T-helper 22 cell (primary cell): ENCODE data around the gene VCL.

Experiments
- DNase-seq: peaks from one replicate; pipeline ENCODE4 v3.0.0-alpha.2; 2020; ENCODE audit warnings: low read depth

Gene VCL

DNA sequence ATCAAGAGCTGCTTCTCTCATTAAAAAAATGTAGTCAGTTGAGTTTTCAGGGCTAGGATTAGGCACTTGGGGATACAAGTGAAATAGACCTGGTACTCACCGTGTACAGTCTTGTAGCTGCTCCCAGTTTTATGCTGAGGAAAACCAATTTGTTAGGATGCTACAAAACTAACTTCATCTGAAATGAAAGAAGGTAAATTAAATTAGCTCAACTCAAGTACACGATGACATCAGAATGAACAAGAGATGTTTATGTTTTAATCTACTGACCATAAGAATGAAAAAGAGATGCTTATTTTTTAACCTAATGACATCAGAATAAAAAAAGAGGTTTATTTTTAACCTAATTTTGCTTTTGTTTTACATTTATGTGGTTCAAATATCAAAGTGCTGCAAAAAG is 79.0 kb downstream of the VCL start:
- no peak for DNase-seq

DNA sequence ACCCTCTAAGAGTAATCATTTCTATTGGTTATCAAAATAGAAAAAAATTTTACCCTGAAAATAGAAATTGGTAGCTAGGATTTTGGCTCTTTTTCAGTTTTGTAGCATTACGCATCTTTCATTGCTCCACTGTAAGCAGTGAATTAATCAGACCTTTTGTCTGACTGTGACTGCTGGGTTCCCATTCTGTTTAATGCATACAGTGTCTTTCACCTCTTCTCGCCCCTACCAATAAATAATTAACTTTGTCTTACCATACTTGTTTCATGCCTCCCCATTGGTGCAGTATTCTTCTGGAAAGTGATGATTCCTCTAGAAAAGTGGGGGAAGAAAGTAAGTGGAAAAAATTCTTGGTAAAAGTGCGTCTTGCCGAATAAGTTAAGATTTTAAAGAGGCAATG is 79.5 kb downstream of the VCL start:
- DNase-seq = no peak

DNA sequence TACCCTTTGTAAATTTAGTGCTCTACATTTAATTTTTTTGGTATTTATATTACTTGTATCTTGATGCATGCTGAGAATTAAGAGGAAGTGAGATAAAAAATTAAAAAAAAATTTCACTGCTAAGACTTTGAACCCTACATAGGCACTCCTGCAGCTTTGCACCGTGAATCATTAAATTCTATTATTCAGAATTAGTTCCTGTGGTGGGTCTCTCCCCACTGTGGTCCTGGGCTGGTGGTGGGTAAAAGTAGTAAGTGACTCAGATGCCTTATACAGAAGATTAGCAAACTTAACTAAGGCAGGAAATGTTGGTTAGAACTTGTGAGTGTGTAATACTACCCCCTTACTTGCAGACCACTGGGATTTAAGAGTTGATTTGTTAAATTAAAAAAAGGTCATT is 80.1 kb downstream of the VCL start:
- DNase-seq = no peak

DNA sequence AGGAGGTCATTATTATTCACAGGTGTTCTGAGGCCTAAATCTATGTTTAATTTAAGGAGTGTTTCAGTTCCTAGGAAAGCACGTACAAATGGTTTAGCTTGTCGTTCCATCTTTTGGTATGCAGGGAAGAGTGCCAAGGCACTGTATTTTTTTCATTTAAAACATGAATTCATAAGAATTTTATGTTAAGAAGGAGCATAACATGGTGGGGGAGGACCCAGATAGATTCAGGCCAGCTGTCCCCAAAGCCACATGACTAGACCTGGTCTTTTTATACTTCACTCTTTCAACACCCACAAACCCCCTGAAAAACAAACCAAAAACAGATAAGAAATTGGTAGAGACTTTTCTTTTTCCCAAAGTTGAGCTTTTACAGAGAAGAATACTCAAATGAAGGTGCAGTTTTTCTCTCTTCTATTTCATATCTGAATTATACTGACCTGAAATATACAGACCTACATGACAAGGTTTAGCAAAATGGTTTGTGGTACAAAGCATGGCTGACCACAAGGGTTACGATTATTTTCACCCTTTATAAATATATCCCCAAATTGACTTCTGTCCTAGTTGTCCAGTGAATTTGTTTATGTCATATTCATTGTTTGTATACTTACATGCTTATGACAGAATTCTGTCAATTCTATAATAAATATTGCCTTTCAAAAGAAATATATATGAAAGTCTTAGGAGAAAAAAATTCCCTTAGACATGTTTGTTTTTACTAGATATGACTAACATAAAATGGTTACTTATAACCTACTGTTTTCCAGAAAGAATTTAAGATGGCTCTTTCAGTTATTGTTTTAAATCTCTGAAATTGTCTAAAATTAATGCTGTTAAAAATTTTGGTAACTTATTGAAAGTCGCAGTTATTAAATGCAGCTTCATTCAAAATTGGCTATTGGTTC is 81.4 kb downstream of the VCL start:
- no peak for DNase-seq

DNA sequence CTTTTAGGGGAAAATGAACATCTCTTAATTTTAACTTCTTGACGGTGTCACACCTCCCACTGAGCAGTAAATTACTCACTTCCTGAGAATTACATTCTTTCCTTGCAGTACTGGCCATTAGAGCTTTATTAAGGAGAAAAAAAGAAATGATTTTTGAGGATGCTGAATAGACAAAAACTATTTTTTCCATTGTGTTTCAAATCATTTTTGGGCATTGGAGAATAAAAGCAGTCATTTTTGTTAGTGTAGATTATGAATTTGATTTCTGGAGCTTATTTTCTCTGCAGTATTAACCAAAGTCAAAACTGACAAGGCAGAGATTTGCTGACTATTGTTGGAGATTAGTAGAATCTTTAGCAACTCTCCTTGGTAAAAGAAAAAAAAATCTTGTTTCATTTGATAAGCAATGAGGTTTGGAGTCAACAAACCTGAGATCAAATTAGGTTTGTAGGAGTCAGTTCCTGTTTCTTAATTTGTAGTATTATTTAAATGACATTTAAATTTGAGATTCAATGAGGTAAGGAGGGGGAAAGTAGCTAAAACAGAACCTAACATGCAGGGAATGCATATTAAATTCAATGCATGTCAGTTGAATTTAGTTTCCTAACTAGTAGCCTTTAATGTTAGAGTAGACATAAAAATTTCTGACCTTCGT is 82.1 kb downstream of the VCL start:
- no peak for DNase-seq

DNA sequence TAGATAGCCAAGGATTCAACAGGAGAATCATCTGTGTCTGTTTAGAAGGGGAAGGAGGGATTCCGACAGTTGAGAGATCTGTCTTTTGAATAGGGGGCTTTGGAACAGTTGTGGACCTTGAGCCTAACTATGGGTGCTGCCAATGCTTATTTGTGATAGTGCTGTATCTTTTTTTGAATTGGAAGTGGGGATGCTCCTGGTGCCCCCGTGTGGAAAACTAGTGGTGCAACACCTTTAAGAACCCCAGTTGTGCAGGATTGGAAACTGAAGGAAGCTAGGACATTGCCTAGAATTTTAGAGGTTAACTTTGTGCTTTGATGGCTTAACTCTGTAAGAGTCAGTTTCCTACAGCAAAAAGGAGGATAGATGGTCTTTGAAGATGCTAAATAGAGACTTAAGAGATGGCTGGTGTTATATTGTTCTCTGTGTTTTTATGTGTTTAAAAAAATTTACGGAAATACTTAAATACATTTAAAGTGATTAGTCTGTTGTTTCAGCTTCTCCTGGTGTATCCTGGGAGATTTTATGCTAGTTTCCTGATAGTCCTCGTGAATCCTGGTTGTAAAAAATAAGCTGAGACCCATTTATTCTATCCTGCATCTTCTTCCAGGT is 83.4 kb downstream of the VCL start:
- no peak for DNase-seq

DNA sequence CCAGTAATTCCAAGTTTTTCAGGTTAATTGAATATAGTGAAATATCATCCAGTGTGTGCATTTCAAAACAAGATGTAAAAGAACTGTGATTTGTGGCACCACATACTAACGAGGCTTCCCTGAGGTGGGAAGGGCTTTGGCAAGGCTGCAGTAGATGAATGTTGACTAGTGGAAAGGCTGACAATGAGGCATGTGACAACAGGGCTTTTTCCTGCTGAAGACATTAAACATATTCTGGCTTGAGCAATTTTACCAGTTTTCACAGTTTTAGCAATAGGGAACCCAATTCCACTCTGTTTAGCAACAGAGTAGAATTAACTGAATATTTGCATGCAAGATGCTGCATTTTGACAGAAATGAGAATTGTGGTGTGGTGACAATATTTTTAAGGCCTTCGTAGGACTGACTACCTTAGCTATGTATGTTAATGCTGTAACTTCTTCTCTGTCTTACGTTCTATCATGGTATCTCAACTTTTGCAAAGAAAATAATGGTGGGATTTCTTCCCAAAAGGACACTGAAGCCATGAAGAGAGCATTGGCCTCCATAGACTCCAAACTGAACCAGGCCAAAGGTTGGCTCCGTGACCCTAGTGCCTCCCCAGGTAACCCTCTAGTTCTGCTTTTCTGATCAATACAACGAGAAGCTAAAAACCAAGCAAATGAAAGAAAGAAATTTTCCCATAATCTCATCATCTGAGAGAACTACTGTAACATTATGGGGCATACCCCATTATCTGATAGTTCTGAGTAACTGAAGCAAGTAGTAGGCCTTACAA is 84.2 kb downstream of the VCL start:
- DNase-seq = no peak

DNA sequence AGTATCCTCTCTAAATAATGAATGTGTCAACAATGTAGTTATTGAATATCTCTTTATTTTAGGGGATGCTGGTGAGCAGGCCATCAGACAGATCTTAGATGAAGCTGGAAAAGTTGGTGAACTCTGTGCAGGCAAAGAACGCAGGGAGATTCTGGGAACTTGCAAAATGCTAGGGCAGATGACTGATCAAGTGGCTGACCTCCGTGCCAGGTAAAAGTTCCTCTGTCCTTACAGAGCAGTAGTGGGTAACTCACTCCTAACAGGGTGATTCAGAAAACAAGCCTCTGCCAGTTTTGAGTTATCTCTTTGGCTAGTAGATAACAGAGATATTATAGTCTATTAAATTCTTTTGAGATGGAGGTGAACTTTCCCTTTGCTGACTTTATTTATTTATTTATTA is 85.4 kb downstream of the VCL start:
- no peak for DNase-seq

DNA sequence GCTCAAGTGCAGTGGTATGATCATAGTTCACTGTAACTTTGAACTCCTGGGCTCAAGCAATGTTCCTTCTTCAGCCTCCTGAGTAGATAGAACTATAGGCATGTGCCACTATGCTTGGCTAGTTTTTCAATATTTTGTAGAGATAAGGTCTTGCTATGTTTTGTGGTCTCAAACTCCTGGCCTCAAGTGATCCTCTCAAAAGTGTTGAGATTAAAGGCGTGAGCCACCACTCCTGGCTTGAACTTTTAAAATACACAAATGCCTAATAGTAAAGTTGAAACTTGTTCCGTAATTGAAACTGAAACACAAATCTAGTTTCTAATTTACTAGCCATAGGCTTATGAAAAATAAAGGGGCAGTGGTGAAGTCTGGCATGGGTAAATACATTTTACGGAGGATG is 87.0 kb downstream of the VCL start:
- DNase-seq = no peak

DNA sequence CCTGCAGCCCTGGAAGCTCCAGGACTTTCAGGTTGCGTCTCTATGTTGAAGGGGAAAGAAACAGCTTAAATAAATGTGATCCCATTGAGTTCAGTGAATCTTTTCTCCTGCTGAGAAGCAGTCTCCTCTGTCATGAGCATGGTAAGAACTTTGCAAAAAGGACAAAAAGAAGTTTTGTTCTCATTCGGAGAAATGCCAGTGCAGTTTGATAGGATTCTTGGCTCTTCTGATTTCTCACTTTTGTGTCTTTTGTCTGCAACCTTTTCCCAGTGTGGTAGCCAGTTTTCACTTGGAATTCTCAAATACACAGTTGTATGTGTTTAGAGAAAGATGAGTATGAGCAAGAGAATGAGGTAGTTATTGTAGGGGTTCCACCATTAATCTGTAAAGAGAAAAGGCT is 88.4 kb downstream of the VCL start:
- DNase-seq = no peak

DNA sequence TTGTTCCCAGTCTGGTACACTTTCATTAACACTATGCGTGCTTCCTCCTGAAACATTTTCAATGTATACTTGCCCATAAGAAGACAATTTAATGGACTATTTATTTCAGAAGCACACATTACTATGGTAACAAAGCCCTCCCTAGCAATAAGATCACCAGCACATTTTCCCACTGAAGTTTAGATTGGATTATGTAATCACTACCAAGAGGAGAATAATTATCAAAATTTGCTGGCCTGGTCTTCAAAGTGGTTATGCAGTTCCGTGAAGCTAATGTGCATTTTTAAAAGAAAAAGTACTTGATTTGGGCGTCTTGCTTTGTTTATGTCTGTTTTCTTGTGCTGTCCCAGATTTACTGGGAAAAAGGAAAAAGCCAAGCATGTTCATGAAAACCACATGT is 90.8 kb downstream of the VCL start:
- DNase-seq = no peak

DNA sequence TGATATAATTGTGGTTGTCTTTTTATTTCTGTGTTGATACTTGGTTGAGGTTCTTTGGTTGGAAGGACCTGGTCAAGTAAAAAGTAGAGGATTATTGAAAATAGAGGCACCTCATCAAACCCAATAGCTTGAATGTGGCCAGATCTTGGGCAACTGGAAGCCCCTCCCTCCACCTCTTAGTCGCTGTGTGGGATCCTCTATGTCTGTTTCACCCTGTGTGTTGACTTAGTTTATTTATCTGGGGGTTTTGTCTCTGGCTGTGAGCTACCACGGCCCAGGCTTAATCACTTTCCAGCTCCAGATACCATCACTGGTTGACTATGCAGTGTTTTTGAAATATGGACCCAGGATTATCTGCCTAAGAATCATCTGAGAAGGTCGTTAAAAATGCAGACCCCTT is 94.5 kb downstream of the VCL start:
- no peak for DNase-seq

DNA sequence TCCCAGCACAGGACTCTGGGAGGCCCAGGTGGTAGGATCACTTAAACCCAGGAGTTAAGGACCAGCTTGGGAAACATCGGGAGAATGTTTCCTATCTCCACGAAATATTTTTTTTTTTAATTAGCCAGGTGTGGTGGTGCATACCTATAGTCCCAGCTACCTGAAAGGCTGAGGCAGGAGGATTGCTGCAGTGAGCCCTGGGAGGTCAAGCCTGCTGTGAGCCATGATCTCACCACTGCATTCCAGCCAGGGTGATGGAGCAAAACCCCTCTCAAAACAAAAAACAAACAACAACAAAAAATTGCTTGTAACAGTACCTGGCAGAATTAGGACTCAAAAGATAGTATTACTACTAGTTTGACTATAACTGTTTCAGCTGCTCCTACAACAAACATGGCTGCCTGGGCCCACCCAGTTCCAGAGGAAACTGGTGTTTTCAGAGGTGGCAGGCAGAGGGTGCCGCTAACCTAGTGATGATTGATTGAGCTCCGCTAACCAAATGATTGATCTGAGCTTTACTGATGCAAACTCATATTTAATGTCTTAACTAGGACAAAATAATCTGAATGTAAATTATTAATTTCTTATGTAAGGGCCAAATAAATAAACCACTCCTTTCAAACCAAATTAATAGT is 95.7 kb downstream of the VCL start:
- no peak for DNase-seq

DNA sequence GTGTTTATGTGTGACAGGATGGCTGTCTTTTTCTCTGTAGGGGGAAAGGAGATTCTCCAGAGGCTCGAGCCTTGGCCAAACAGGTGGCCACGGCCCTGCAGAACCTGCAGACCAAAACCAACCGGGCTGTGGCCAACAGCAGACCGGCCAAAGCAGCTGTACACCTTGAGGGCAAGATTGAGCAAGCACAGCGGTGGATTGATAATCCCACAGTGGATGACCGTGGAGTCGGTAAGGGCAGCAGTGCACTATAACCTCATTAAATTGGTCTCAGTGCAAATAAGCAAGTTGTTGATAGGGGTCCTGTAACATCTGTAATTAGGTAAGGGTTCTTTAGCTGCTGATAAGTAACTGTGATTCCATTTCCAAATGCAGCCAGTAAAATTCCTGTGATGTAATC is 96.3 kb downstream of the VCL start:
- DNase-seq = no peak

DNA sequence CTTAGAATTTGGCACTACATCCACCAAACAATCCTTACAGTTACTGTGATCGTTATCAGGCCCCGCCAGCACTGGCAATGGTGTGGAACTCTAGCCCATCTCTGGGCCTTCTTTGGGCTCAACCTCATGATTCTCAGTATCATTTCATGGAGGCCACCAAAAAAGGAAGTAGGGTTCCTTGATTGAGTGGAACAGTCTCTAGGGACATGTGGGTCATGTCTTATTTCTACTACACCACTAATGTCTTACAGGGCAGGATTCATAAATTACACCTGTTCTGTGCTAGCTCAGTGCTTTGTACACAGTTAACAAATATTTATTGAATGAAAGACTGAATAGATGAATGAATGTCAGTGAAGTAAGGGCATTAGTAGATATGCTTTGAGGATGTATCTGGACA is 98.9 kb downstream of the VCL start:
- DNase-seq = no peak

DNA sequence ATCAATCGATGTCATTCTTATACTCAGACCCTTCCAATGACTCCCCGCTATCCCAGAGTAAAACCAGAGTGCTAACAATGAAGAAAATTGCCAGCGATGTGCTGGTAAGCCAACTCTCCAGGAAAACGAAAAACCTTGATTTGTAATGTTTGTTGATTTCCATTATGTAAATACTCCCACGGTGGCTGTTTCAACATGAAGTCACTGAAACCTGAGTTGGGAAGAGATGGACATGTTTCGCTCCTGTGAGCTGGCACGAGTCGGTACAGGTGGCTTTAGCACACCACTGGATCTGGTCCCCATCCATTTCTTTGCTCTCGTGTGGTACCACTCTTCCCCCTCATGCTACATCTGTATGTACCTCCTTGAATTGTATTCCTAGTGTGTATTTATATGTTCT is 99.9 kb downstream of the VCL start:
- DNase-seq = no peak

DNA sequence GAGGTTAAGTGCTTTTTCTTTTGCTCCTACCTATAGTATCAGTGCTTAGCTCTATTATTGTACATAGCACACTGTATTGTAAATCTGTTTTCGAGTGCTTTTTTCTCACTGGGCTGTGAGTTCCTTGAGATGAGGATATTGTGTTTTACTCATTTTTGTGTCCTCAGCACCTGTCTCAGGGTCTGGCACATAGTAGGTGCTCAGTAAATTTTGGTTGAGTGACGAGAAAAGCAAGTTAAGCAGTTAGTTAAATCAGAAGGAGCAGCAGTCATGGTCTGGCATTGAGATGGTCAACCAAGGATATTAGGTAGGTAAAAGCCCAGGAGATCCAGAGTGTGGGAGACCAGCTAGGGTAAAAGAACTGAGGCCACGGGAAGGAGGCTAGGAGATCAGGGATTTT is 101.5 kb downstream of the VCL start:
- DNase-seq = no peak

DNA sequence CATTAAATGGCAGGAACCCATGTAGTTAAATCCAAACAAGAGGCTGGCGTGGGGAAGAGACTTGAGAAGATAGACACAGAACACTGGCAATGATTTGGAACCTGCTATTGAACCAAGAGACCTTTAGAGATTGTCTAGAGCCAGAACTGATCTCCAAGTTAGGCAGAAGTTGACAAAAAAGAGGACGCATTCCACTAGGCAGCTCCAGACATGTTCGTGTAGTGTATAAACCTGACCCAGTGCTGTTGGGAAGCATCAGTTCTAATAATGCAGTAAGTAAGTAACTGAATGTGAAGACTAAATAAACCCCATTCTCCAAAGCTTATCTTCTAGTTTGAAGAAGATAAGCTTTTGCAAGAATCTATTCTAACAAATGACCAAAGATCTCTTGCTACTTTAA is 101.9 kb downstream of the VCL start:
- DNase-seq = no peak

DNA sequence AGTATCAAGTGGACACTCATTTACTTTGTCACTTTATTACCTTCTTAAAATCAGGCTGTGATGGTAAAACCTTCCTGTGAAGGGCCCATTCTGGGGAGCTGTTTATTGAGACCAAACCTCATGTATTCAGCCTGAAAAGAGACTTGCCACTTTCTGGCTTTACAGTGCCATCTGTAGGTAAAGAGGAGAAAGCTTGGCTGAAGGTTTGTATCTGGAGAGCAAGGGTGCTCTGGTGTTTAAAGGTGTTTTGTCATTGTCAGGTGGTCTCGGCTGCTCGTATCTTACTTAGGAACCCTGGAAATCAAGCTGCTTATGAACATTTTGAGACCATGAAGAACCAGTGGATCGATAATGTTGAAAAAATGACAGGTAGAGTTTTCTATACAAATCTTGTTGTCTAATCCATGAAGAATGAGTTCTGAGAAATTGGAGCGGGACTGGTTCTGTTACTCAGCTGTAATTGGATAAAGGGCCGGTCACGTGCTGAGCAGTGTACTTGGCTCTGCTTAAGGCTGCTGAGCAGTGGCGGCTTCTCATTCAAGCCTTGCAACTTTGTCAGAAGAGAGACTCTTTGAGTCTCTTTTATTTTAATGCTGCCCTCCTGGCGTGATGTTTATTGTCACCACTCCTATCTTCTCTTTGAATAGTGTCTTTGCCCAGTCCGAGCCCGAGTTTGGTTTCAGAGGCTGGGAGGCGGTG is 105.8 kb downstream of the VCL start:
- DNase-seq = no peak

DNA sequence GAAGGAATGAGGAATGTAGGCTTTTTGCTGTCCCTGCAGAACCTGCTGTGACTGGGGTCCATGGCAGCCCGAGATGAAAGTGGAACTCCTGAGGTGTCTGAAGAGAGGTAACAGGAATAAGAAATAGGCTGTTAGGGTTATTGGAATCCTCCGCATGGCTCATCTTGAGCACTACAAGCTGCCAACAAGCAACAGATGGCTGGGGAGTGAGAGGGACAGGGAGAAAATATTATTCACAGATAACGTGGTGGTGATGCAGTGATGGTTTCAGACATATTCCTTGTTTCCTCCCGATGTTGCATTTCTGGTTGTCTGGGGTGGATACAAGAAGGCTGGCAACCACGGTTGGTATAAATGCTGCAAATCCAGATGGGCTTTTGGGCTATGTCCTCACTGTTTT is 106.6 kb downstream of the VCL start:
- no peak for DNase-seq

DNA sequence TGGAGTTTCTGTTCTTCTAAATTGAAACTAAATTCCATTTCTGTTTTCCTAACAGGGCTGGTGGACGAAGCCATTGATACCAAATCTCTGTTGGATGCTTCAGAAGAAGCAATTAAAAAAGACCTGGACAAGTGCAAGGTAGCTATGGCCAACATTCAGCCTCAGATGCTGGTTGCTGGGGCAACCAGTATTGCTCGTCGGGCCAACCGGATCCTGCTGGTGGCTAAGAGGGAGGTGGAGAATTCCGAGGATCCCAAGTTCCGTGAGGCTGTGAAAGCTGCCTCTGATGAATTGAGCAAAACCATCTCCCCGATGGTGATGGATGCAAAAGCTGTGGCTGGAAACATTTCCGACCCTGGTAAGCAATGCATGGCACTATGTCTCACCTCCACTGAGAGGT is 107.1 kb downstream of the VCL start:
- no peak for DNase-seq

DNA sequence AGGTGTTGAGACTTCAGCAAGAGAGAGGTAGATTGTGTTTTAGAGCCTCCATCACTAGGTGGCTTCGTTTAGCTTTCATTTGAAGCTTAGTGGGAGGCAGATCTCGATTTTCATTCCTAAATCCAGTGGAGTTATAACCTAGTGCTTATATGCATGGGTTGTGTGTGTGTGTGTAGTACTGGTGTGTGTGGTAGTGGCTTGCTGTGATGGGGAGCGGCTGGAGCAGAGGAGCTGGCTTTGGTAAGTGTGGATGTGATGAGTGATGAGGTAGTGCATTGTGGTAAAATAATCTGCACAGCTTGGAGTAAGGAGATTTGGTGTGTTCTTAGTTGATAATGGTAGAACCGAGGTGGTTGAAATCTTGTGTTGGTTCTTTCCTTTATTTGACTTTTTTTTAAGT is 109.5 kb downstream of the VCL start:
- DNase-seq = no peak
